ENCODE data around the gene RASGRF1. TPM values are rescaled to one million over a fixed set of nuclear protein-coding genes. Genes with fewer than 3 reads are reported as not detected.

Gene RASGRF1
- total RNA-seq, 1 donor from 2014 or later, result 0.16 TPM

- H3K27ac Mint-ChIP-seq (ENCODE audit: unreplicated experiment), result no peak overlapping the region
- no peak for TF ChIP-seq CTCF (conservative IDR thresholded peaks at IDR 0.05)
- no peaks in the 10 kb centered on the region for H3K27me3 Mint-ChIP-seq (ENCODE audit: low read depth)
These were observed 104.6 kb downstream of the RASGRF1 start for GRCh38 chr15:78985859-78986475.

DNA sequence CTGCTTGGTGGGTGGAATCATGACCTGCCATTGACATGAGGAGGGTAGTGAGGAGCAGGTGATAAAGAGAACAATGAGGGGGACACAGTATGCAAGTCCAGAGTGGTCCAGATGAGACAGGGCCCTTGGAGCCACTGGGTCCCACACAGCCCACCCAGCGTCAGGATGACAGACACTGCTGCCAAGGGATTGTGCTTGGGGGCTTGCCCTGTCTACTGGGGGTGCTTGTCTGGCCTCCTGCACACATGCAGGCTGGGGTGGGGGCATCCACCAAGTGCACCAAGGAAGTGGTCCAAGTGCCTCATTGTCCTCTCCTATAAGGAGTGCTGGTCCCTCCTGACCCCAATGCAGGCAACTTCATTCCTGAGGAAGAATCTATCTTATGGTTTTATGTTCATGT is 106.5 kb downstream of the RASGRF1 start:
- no peak for TF ChIP-seq CTCF (conservative IDR thresholded peaks at IDR 0.05)
- peak overlapping the region; percentile 7 for H3K27ac Mint-ChIP-seq (ENCODE audit: unreplicated experiment)
- H3K4me3 Mint-ChIP-seq, result no peak overlapping the region
- H3K36me3 Mint-ChIP-seq (ENCODE audit: low read depth), result no peaks in the 10 kb centered on the region
- peaks cover 9% of the 10 kb centered on the region for H3K4me1 Mint-ChIP-seq
- H3K27me3 Mint-ChIP-seq (ENCODE audit: low read depth), result no peaks in the 10 kb centered on the region
- peaks cover 2% of the 10 kb centered on the region for H3K9me3 Mint-ChIP-seq
- DNase-seq (ENCODE audit: low read depth, low spot score), result no peak

More at GRCh38 chr15:78985859-78986475, 104.6 kb downstream of the RASGRF1 start:
- Mint-ChIP-seq H3K36me3 (ENCODE audit: low read depth) (no peaks in the 10 kb centered on the region), H3K9me3 (peaks cover 2% of the 10 kb centered on the region), H3K4me1 (no peaks in the 10 kb centered on the region), H3K4me3 (no peak overlapping the region)
- no peak for DNase-seq (ENCODE audit: low read depth, low spot score)

DNA sequence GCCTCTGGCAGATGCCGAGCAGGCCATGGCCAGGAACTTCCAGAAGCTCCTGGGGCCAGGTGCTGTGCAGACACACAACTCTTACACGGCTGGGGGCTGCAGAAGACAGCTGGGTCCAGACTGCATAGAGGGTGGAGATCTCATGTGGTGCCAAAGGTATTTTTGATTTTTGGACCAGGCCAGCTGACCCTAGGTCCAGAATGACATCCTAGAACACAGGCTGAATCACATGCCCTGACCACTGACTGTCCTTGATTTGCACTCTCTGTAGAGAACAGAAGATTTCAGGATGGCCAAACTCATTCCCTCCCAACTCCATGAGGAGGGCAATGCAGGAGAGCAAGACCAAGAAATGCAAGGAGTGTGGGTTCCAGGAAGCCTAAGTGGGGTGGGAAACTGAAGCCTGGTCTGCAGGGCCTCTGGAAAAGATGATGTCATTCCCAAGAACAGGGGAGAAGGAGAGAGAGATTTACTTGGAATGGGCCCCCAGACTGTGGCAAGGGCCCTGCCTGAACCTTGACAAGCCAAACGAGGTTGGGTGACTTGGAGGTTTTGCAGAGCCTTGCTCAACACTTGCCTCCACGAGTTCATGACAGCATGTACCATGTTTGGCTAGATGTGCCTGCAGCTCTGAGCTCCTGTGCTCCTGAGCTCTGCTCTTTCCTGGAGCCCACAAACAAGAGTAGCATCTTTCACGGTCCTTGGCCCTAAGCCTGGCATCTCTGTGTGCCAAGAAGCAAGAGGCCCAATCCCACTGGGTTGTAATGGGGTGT is 107.2 kb downstream of the RASGRF1 start:
- DNase-seq (ENCODE audit: low read depth, low spot score), result no peak
- no peaks in the 10 kb centered on the region for H3K27me3 Mint-ChIP-seq (ENCODE audit: low read depth)
- H3K4me3 Mint-ChIP-seq, result no peak overlapping the region
- H3K9me3 Mint-ChIP-seq, result peaks cover 2% of the 10 kb centered on the region
- TF ChIP-seq CTCF (conservative IDR thresholded peaks at IDR 0.05), result no peak
- peak overlapping the region; percentile 7 for H3K27ac Mint-ChIP-seq (ENCODE audit: unreplicated experiment)
- no peaks in the 10 kb centered on the region for H3K36me3 Mint-ChIP-seq (ENCODE audit: low read depth)
- H3K4me1 Mint-ChIP-seq, result peaks cover 16% of the 10 kb centered on the region

- peaks cover 2% of the 10 kb centered on the region for H3K9me3 Mint-ChIP-seq
- DNase-seq (ENCODE audit: low read depth, low spot score), result no peak
- TF ChIP-seq CTCF (conservative IDR thresholded peaks at IDR 0.05), result no peak
- H3K4me3 Mint-ChIP-seq, result no peak overlapping the region
- peaks cover 20% of the 10 kb centered on the region for H3K4me1 Mint-ChIP-seq
- H3K36me3 Mint-ChIP-seq (ENCODE audit: low read depth), result no peaks in the 10 kb centered on the region
- no peak overlapping the region for H3K27ac Mint-ChIP-seq (ENCODE audit: unreplicated experiment)
- no peaks in the 10 kb centered on the region for H3K27me3 Mint-ChIP-seq (ENCODE audit: low read depth)
These were observed 107.8 kb downstream of the RASGRF1 start for GRCh38 chr15:78982736-78983135.

GRCh38 chr15:78981532-78982313 is 108.9 kb downstream of the RASGRF1 start:
- Mint-ChIP-seq H3K27me3 (ENCODE audit: low read depth) (no peaks in the 10 kb centered on the region), H3K36me3 (ENCODE audit: low read depth) (no peaks in the 10 kb centered on the region), H3K9me3 (peaks cover 2% of the 10 kb centered on the region), H3K4me1 (peaks cover 27% of the 10 kb centered on the region), H3K27ac (ENCODE audit: unreplicated experiment) (no peak overlapping the region), H3K4me3 (no peak overlapping the region)
- DNase-seq (ENCODE audit: low read depth, low spot score), result no peak
- no peak for TF ChIP-seq CTCF (conservative IDR thresholded peaks at IDR 0.05)

Measured in neural crest cell (in vitro differentiated cells).